ENCODE measurements around the gene L2HGDH. TPM values are rescaled to one million over a fixed set of nuclear protein-coding genes. Genes with fewer than 3 reads are reported as not detected.

Gene L2HGDH
- total RNA-seq, 1 experiment from 2014 or later: 16.9 TPM

- intact Hi-C loops (cut with micrococcal nuclease): no loop called here
- DNase-seq (ENCODE audit: low read depth, low spot score): no peak
- H3K9me3 ChIP-seq (ENCODE audit: control insufficient read depth in 1 of 2, insufficient read depth in 1 of 2, low read depth in 1 of 2, low read length in 2 of 2): no peaks in the 10 kb centered on the region
- H3K4me3 ChIP-seq (replicated peaks in 1 of 2; ENCODE audit: low read depth in 1 of 2, low read length in 2 of 2): no peak overlapping the region
- no peak overlapping the region for H2AFZ ChIP-seq (ENCODE audit: low read depth, low read length, poor library complexity, severe bottlenecking)
- H3K79me2 ChIP-seq (ENCODE audit: insufficient read depth, low read length): 0 out of 2 replicates have a peak, but pooled peaks cover 2% of the 10 kb centered on the region
- no peak for TF ChIP-seq SIN3A (IDR thresholded peaks at IDR 0.05; ENCODE audit: low read depth)
- TF ChIP-seq JUND (IDR thresholded peaks at IDR 0.05): no peak
- TF ChIP-seq, protein P1, sequence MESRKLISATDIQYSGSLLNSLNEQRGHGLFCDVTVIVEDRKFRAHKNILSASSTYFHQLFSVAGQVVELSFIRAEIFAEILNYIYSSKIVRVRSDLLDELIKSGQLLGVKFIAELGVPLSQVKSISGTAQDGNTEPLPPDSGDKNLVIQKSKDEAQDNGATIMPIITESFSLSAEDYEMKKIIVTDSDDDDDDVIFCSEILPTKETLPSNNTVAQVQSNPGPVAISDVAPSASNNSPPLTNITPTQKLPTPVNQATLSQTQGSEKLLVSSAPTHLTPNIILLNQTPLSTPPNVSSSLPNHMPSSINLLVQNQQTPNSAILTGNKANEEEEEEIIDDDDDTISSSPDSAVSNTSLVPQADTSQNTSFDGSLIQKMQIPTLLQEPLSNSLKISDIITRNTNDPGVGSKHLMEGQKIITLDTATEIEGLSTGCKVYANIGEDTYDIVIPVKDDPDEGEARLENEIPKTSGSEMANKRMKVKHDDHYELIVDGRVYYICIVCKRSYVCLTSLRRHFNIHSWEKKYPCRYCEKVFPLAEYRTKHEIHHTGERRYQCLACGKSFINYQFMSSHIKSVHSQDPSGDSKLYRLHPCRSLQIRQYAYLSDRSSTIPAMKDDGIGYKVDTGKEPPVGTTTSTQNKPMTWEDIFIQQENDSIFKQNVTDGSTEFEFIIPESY (IDR thresholded peaks at IDR 0.05; ENCODE audit: extremely low read depth, insufficient replicate concordance, low read length): no peak
- no peak for TF ChIP-seq ZFX (IDR thresholded peaks at IDR 0.05)
- TF ChIP-seq ZNF274 (IDR thresholded peaks at IDR 0.05; ENCODE audit: low read depth, low read length): no peak
- TF ChIP-seq MAX (IDR thresholded peaks at IDR 0.05): no peak
- no peak for TF ChIP-seq RAD21 (IDR thresholded peaks at IDR 0.05; ENCODE audit: low read depth)
- TF ChIP-seq CBX3 (IDR thresholded peaks at IDR 0.05; ENCODE audit: low read depth): no peak
- TF ChIP-seq EGR1 (IDR thresholded peaks at IDR 0.05; ENCODE audit: low read depth): no peak
- TF ChIP-seq, protein P2, sequence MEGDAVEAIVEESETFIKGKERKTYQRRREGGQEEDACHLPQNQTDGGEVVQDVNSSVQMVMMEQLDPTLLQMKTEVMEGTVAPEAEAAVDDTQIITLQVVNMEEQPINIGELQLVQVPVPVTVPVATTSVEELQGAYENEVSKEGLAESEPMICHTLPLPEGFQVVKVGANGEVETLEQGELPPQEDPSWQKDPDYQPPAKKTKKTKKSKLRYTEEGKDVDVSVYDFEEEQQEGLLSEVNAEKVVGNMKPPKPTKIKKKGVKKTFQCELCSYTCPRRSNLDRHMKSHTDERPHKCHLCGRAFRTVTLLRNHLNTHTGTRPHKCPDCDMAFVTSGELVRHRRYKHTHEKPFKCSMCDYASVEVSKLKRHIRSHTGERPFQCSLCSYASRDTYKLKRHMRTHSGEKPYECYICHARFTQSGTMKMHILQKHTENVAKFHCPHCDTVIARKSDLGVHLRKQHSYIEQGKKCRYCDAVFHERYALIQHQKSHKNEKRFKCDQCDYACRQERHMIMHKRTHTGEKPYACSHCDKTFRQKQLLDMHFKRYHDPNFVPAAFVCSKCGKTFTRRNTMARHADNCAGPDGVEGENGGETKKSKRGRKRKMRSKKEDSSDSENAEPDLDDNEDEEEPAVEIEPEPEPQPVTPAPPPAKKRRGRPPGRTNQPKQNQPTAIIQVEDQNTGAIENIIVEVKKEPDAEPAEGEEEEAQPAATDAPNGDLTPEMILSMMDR (IDR thresholded peaks at IDR 0.05 in 2 of 3, conservative IDR thresholded peaks at IDR 0.05 in 1 of 3; ENCODE audit: borderline replicate concordance in 1 of 3, insufficient read depth in 1 of 3, low read depth in 2 of 3, low read length in 2 of 3): no peak
- no peak for TF ChIP-seq ELF1 (IDR thresholded peaks at IDR 0.05; ENCODE audit: borderline replicate concordance, low read depth)
- no peak for TF ChIP-seq EZH2 (IDR thresholded peaks at IDR 0.05)
- no peak for TF ChIP-seq POLR2A (IDR thresholded peaks at IDR 0.05; ENCODE audit: borderline replicate concordance, extremely low read depth, insufficient read depth, insufficient read length)
- TF ChIP-seq SRF (IDR thresholded peaks at IDR 0.05; ENCODE audit: low read depth): no peak
- TF ChIP-seq SP1 (IDR thresholded peaks at IDR 0.05; ENCODE audit: low read depth): no peak
- TF ChIP-seq CEBPB (IDR thresholded peaks at IDR 0.05; ENCODE audit: low read depth): no peak
- no peak overlapping the region for H3K4me2 ChIP-seq (ENCODE audit: low read length)
- H3K36me3 ChIP-seq (ENCODE audit: control insufficient read depth in 1 of 2, insufficient read depth in 2 of 2, low read length in 2 of 2): no peaks in the 10 kb centered on the region
- H3K27me3 ChIP-seq (ENCODE audit: insufficient read depth, low read length): no peaks in the 10 kb centered on the region
- RAD21 ChIA-PET (ENCODE audit: low non-redundant PET in 1 of 2, low total read pairs in 2 of 2, uncharacterized antibody in 2 of 2, unreplicated experiment in 2 of 2): no interaction called here
- BruUV-seq (replicated peaks): no TSS peak
- CTCF ChIA-PET: no interaction called here
- H3K9ac ChIP-seq (ENCODE audit: low read length): no peak overlapping the region
- H4K20me1 ChIP-seq (ENCODE audit: insufficient read depth): no peaks in the 10 kb centered on the region
- no peak for ATAC-seq
- POLR2A ChIA-PET: interaction anchor here (0.6 kb wide), 1 partner anchor 307 kb away, joined by 3 read pairs; no protein-coding TSS in a partner anchor
- peaks cover 0 to 11% of the 10 kb centered on the region in 2 experiments; a peak in 1 of 4 replicates for H3K4me1 ChIP-seq (ENCODE audit: control insufficient read depth in 1 of 2, insufficient read depth in 2 of 2, low read length in 2 of 2)
- no peaks in the 10 kb centered on the region for H3K9me2 ChIP-seq (ENCODE audit: insufficient read depth)
- no peak overlapping the region for H3K27ac ChIP-seq (ENCODE audit: low read depth, low read length)
Measured at GRCh38 chr14:50215416-50215815, 96.6 kb downstream of the L2HGDH start.

Data from HCT116 (cell line).